Hippocampal formation (tissue), 2 donors: ENCODE results near the gene ANKFY1.
"Not testable (repeated sequence)": the region's sequence is repeated elsewhere in the genome, so short reads cannot be mapped to it uniquely, and the experiment has no call there.

ENCODE experiments used
- DNase-seq, 2 donors: peaks; one replicate each; lab custom pipeline; 2025; lab: John Stamatoyannopoulos, UW

ANKFY1 gene

GRCh38 chr17:4219241-4219640 lies 44.5 kb downstream of the ANKFY1 start:
- no peak for DNase-seq

GRCh38 chr17:4215882-4216570 lies 47.8 kb downstream of the ANKFY1 start:
- DNase-seq = no peak

GRCh38 chr17:4214157-4214556 lies 49.6 kb downstream of the ANKFY1 start:
- no peak for DNase-seq

GRCh38 chr17:4209611-4210010 lies 54.2 kb downstream of the ANKFY1 start:
- no peak for DNase-seq

GRCh38 chr17:4208238-4208637 lies 55.5 kb downstream of the ANKFY1 start:
- DNase-seq = no peak

GRCh38 chr17:4206962-4207361 lies 56.8 kb downstream of the ANKFY1 start:
- DNase-seq = no peak

GRCh38 chr17:4205917-4206316 lies 57.9 kb downstream of the ANKFY1 start:
- DNase-seq = no peak

GRCh38 chr17:4204710-4205173 lies 59.0 kb downstream of the ANKFY1 start:
- DNase-seq = no peak

GRCh38 chr17:4204190-4204589 lies 59.6 kb downstream of the ANKFY1 start:
- no peak for DNase-seq

GRCh38 chr17:4201226-4201625 lies 62.6 kb downstream of the ANKFY1 start:
- no peak for DNase-seq

- peak in 1 of 2 donors; percentile 8 for DNase-seq
Observed at GRCh38 chr17:4199818-4200402, 63.9 kb downstream of the ANKFY1 start.

- DNase-seq = no peak
Observed at GRCh38 chr17:4198995-4199394, 64.8 kb downstream of the ANKFY1 start.

- DNase-seq = no peak
Observed at GRCh38 chr17:4195306-4195705, 68.5 kb downstream of the ANKFY1 start.

- no peak for DNase-seq
Observed at GRCh38 chr17:4194796-4195195, 69.0 kb downstream of the ANKFY1 start.

GRCh38 chr17:4190791-4191190 lies 73.0 kb downstream of the ANKFY1 start:
- DNase-seq = not testable (repeated sequence)

- DNase-seq = no peak
Observed at GRCh38 chr17:4189280-4189679, 74.5 kb downstream of the ANKFY1 start.

GRCh38 chr17:4188076-4188475 lies 75.7 kb downstream of the ANKFY1 start:
- no peak for DNase-seq

- DNase-seq = no peak
Observed at GRCh38 chr17:4187076-4187475, 76.7 kb downstream of the ANKFY1 start.

GRCh38 chr17:4186357-4186881 lies 77.4 kb downstream of the ANKFY1 start:
- no peak for DNase-seq

GRCh38 chr17:4185656-4186055 lies 78.1 kb downstream of the ANKFY1 start:
- DNase-seq = no peak

GRCh38 chr17:4184811-4185210 lies 79.0 kb downstream of the ANKFY1 start:
- DNase-seq = no peak

GRCh38 chr17:4182043-4182442 lies 81.7 kb downstream of the ANKFY1 start:
- DNase-seq = no peak

- DNase-seq = no peak
Observed at GRCh38 chr17:4180791-4181190, 83.0 kb downstream of the ANKFY1 start.

- DNase-seq = no peak
Observed at GRCh38 chr17:4179071-4179470, 84.7 kb downstream of the ANKFY1 start.
